ENCODE measurements around the gene HYOU1.
"Not testable (repeated sequence)": the region's sequence is repeated elsewhere in the genome, so short reads cannot be mapped to it uniquely, and the experiment has no call there.

Gene HYOU1

GRCh38 chr11:119021631-119022030, 35.4 kb downstream of the HYOU1 start:
- no peak for DNase-seq (ENCODE audit: low read depth in 2 of 2)

DNA sequence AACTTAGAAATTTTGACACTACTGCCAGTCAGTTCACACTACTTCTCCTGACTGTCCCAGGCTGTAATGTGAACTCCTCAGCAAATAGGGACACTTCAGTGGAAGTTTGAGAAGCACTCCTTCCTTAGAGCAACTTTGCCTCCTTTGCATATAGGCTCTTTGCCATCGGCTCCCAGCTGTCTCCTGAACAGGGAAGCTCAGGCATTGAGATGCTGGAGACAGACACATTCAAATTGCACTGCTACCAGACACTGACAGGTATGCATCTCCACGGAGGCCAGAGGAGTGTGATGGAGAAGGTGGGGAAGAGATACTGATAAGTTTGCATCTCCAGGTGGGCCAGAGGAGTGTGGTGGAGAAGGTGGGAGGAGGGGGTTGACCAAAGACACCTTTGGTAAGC, 37.0 kb downstream of the HYOU1 start:
- no peak for DNase-seq (ENCODE audit: low read depth in 2 of 2)

- peak; percentile 86 to 91 for DNase-seq (ENCODE audit: low read depth in 2 of 2)
These were observed 38.7 kb downstream of the HYOU1 start, which contains the start of the genes RPS25 and TRAPPC4 for GRCh38 chr11:119018074-119018938. TSS of gene RPS25 (minus strand) at chr11:119018343. CDS start at chr11:119018284, 59 bp downstream. TSS of gene TRAPPC4 (plus strand) at chr11:119018766. CDS start at chr11:119018796, 30 bp downstream.

DNA sequence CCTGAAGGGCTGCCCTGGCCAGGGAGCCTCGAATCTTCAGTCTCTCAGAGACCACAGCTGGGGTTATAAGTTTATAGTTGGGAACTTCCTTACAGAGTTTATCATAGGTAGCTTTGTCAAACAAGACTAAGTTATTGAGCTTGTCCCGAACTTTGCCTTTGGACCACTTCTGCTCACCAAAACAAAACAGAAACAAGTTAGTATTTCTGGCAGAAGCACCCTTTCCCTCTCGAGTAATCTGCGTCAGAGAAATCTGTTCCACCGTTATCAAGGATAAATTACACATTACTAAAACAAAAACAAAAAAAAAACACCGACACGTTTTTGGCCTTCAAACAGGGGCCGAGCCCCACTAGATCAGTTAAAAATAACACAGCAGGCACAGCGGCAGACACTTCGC, 39.6 kb downstream of the HYOU1 start:
- not testable (repeated sequence) for DNase-seq (ENCODE audit: low read depth in 2 of 2)

DNA sequence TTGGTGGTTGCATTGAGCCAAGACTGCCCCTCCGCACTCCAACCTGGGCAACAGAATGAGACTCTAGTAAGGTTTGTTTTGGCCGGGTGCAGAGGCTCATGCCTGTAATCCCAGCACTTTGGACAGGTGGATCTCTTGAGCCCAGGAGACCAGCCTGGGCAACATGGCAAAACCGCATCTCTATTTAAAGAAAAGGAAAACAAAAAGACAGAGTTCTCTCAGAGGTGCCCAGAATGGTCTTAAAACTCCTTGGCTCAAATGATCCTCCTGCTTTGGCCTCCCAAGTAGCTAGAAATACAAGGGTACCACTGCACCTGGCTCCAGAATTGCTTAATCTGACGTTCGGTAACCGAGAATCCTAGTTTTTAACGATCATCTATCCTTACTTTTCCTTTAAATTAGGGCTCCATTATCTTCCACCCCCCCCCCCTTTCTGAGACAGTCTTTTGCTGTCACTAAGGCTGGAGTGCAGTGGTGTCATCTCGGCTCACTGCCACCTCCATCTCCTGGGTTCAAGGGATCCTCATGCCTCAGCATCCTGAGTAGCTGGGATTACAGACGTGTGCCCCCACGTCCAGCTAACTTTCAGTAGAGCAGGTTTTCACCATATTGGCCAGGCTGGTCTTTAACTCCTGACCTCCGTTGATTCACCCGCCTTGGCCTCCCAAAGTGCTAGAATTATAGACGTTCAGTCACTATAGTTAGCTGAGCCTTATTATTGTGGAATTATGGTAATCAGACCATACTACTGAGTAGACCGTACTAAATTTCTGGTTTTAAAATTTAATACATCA, 40.6 kb downstream of the HYOU1 start:
- no peak for DNase-seq (ENCODE audit: low read depth in 2 of 2)

DNA sequence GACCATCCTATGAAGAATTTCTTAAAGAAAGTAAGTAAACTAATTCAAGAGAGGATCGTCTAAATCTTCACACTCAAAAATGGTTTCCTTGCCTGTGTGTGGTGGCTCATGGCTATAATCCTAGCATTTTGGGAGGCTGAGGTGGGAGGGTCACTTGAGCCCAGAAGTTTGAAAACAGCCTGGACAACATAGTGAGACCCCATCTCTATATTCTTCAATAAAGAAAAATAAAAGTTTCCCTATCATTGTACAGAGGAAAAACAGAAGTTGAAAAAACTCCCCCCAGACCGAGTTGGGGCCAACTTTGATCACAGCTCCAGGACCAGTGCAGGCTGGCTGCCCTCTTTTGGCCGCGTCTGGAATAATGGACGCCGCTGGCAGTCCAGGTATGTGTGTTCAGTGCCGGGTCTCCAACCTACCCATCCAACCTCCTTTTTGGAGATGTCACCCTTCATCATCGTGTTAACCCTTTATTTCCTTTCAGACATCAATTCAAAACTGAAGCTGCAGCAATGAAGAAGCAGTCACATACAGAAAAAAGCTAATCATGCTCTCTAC, 41.9 kb downstream of the HYOU1 start:
- no peak for DNase-seq (ENCODE audit: low read depth in 2 of 2)

- no peak for DNase-seq (ENCODE audit: low read depth in 2 of 2)
These were observed 42.6 kb downstream of the HYOU1 start for GRCh38 chr11:119014209-119014924.

DNA sequence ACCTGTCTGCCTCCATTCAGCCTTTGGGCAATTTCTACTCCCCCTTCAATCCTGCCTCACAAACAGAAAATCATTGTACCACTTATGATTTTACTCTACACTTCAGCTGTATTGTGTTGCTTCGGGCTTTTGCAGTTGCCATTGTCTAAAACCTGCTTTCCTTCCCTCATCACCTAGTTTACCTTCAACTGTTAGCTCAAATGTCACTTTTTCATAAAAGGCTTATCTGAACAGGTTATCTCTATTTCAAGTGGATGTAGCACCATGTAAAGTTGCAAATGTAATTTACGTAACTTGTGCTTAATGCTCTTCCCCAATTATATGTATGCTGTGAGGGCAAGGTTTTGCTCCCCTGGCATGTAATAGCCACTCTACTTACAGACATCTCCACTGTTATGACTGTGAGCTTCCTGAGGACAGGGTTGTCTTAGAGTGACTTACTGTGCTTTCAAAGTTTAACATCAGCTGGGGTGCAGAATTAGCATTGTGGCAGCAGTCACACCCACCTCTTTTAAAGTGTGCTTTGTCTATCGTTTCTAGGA, 44.3 kb downstream of the HYOU1 start:
- no peak for DNase-seq (ENCODE audit: low read depth in 2 of 2)

- no peak for DNase-seq (ENCODE audit: low read depth in 2 of 2)
These were observed 45.4 kb downstream of the HYOU1 start for GRCh38 chr11:119011476-119012053.

DNA sequence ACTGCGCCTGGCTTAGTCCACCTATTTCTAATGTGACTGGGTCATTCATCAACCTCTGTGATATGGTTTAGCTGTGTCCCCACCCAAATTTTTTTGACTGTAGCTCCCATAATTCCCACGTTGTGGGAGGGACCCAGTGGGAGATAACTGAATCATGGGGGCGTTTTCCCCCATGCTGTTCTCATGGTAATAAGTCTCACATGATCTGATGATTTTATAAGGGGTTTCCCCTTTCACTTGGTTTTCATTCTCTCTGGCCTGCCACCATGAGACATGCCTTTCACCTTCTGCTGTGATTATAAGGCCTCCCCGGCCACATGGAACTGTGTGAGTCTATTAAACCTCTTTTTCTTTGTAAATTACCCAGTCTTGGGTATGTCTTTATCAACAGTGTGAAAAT, 50.3 kb downstream of the HYOU1 start:
- no peak for DNase-seq (ENCODE audit: low read depth in 2 of 2)

GRCh38 chr11:119000906-119001305, 56.1 kb downstream of the HYOU1 start:
- DNase-seq (ENCODE audit: low read depth in 2 of 2): no peak

GRCh38 chr11:118998822-118999221, 58.2 kb downstream of the HYOU1 start:
- DNase-seq (ENCODE audit: low read depth in 2 of 2): no peak

GRCh38 chr11:118998388-118998717, 58.7 kb downstream of the HYOU1 start:
- no peak for DNase-seq (ENCODE audit: low read depth in 2 of 2)

DNA sequence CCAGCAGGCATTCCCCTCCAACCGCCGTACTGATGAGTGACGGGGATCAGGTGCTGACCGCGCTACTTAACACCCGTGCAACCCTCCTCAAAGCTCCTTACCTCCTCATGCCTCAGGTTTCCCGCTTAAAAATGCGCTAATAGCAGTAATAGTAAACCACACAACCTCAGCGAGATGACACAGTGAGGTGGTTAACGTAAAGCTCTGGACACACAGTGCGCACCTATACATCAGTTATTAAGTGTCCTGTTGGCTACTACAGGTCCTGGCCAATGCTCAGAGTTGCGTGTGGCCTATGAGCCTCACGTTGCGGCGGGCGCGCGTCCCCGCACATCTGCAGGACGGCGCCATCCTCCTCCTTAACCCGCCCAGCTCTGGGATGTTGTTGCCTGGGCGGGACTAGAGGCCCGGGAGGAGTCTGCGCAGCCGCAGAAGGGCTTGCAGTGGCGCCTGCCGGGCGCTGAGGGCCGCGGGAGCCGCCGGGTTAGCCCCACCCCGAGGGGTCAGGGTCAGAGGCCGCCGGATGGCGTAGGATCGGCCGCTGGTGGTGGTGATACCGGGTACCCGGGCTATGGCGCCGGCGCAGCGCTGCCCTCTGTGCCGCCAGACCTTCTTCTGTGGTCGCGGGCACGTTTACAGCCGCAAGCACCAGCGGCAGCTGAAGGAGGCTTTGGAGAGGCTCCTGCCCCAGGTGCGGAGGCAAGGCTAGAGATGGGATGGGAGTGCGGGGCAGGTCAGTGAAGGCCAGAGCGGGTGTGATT, 59.2 kb downstream of the HYOU1 start, which contains the start of gene CENATAC:
Gene CENATAC (plus strand): TSS at position 512 of the 761 bp plus-strand sequence. CDS start 60 bp downstream, at position 572.
- peak; percentile 87 to 91 for DNase-seq (ENCODE audit: low read depth in 2 of 2)

- no peak for DNase-seq (ENCODE audit: low read depth in 2 of 2)
These were observed 59.9 kb downstream of the HYOU1 start for GRCh38 chr11:118996926-118997626.
